ENCODE data around the gene RTN4R. TPM values are rescaled to one million over a fixed set of nuclear protein-coding genes. Genes with fewer than 3 reads are reported as not detected.

RTN4R gene
- total RNA-seq, 1 experiment from 2014 or later, result 16.3 TPM

GRCh38 chr22:20211997-20212753 lies 55.9 kb downstream of the RTN4R start:
- ATAC-seq (no peak), DNase-seq (ENCODE audit: low read depth, low spot score) (no peak)
- no peaks in the 10 kb centered on the region for H3K27me3 ChIP-seq (ENCODE audit: control insufficient read depth, insufficient read depth, low read length)
- no TSS peak for BruUV-seq (replicated peaks)
- intact Hi-C loops (cut with micrococcal nuclease; ENCODE audit: unreplicated experiment), result no loop called here
- H3K9me3 ChIP-seq (ENCODE audit: control insufficient read depth, insufficient read depth, low read depth, low read length), result no peaks in the 10 kb centered on the region
- no peaks in the 10 kb centered on the region; the same call in 1 of the 2 replicates for H3K36me3 ChIP-seq (ENCODE audit: control insufficient read depth, insufficient read depth, low read length)
- peaks cover under 1% of the 10 kb centered on the region for H3K4me1 ChIP-seq (ENCODE audit: control insufficient read depth, insufficient read depth, low read length)
- TF ChIP-seq TCF7L2 (IDR thresholded peaks at IDR 0.05; ENCODE audit: low read depth, low read length) (no peak), POLR2AphosphoS5 (IDR thresholded peaks at IDR 0.05; ENCODE audit: low read depth, low read length) (no peak), CTCF (IDR thresholded peaks at IDR 0.05) (no peak), SIN3A (IDR thresholded peaks at IDR 0.05; ENCODE audit: borderline replicate concordance, insufficient read depth, low read depth, low read length) (no peak)
- TF ChIP-seq, protein P1, sequence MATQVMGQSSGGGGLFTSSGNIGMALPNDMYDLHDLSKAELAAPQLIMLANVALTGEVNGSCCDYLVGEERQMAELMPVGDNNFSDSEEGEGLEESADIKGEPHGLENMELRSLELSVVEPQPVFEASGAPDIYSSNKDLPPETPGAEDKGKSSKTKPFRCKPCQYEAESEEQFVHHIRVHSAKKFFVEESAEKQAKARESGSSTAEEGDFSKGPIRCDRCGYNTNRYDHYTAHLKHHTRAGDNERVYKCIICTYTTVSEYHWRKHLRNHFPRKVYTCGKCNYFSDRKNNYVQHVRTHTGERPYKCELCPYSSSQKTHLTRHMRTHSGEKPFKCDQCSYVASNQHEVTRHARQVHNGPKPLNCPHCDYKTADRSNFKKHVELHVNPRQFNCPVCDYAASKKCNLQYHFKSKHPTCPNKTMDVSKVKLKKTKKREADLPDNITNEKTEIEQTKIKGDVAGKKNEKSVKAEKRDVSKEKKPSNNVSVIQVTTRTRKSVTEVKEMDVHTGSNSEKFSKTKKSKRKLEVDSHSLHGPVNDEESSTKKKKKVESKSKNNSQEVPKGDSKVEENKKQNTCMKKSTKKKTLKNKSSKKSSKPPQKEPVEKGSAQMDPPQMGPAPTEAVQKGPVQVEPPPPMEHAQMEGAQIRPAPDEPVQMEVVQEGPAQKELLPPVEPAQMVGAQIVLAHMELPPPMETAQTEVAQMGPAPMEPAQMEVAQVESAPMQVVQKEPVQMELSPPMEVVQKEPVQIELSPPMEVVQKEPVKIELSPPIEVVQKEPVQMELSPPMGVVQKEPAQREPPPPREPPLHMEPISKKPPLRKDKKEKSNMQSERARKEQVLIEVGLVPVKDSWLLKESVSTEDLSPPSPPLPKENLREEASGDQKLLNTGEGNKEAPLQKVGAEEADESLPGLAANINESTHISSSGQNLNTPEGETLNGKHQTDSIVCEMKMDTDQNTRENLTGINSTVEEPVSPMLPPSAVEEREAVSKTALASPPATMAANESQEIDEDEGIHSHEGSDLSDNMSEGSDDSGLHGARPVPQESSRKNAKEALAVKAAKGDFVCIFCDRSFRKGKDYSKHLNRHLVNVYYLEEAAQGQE (IDR thresholded peaks at IDR 0.05; ENCODE audit: insufficient read depth in 1 of 2, low read depth in 2 of 2, low read length in 1 of 2), result no peak
- H3K27ac ChIP-seq (ENCODE audit: low read length), result no peak overlapping the region
- ChIA-PET CTCF (no interaction called here), POLR2A (no interaction called here)
- no peak overlapping the region for H3K4me3 ChIP-seq (ENCODE audit: low read depth in 2 of 2, low read length in 2 of 2)
- in situ Hi-C loops (cut with HindIII; ENCODE audit: low pct_unique_long_range_greater_than_20kb, low sequenced_read_pairs), result no loop called here

GRCh38 chr22:20211409-20211996 lies 56.6 kb downstream of the RTN4R start:
- H3K36me3 ChIP-seq (ENCODE audit: control insufficient read depth, insufficient read depth, low read length), result no peaks in the 10 kb centered on the region; the same call in 1 of the 2 replicates
- in situ Hi-C loops (cut with HindIII; ENCODE audit: low pct_unique_long_range_greater_than_20kb, low sequenced_read_pairs) (no loop called here), intact Hi-C loops (cut with micrococcal nuclease; ENCODE audit: unreplicated experiment) (no loop called here)
- H3K4me3 ChIP-seq (ENCODE audit: low read depth in 2 of 2, low read length in 2 of 2), result no peak overlapping the region
- peaks cover 5% of the 10 kb centered on the region for H3K4me1 ChIP-seq (ENCODE audit: control insufficient read depth, insufficient read depth, low read length)
- H3K27me3 ChIP-seq (ENCODE audit: control insufficient read depth, insufficient read depth, low read length), result no peaks in the 10 kb centered on the region
- ChIA-PET POLR2A (no interaction called here), CTCF (no interaction called here)
- DNase-seq (ENCODE audit: low read depth, low spot score) (no peak), ATAC-seq (no peak)
- H3K27ac ChIP-seq (ENCODE audit: low read length), result no peak overlapping the region
- H3K9me3 ChIP-seq (ENCODE audit: control insufficient read depth, insufficient read depth, low read depth, low read length), result no peaks in the 10 kb centered on the region
- TF ChIP-seq POLR2AphosphoS5 (IDR thresholded peaks at IDR 0.05; ENCODE audit: low read depth, low read length), result no peak
- TF ChIP-seq TCF7L2 (IDR thresholded peaks at IDR 0.05; ENCODE audit: low read depth, low read length), result no peak
- TF ChIP-seq CTCF (IDR thresholded peaks at IDR 0.05), result no peak
- no peak for TF ChIP-seq SIN3A (IDR thresholded peaks at IDR 0.05; ENCODE audit: borderline replicate concordance, insufficient read depth, low read depth, low read length)
- TF ChIP-seq, protein P1 (IDR thresholded peaks at IDR 0.05; ENCODE audit: insufficient read depth in 1 of 2, low read depth in 2 of 2, low read length in 1 of 2), result no peak
- BruUV-seq (replicated peaks), result no TSS peak

All from Panc1 (cell line).